ENCODE data around the gene CD48. TPM values are rescaled to one million over a fixed set of nuclear protein-coding genes. Genes with fewer than 3 reads are reported as not detected.

The CD48 gene
- total RNA-seq, 2 experiments from 2014 or later, result 387 to 395 TPM

GRCh38 chr1:160640359-160641123 is 71.1 kb downstream of the CD48 start:
- peaks cover 65% of the 10 kb centered on the region for H3K36me3 Mint-ChIP-seq (ENCODE audit: low read depth)
- H3K27ac Mint-ChIP-seq, result peak overlapping the region; percentile 97
- no peaks in the 10 kb centered on the region for H3K27me3 Mint-ChIP-seq
- peak; percentile 55 for ATAC-seq (ENCODE audit: poor library complexity)
- ChIA-PET POLR2A (interaction anchor here (0.7 to 2.5 kb wide), 12 partner anchors 11 to 156 kb away, joined by 3 to 28 read pairs (median 5); no protein-coding TSS in a partner anchor), CTCF (interaction anchor here (0.8 to 1.8 kb wide), 8 partner anchors 11 to 86 kb away, joined by 3 to 6 read pairs (median 4); no protein-coding TSS in a partner anchor)
- DNase-seq, result peak in 3 of 14 experiments; percentile 51 to 68 (median 62)
- Histone ChIP-seq H3K4me3 (ENCODE audit: low read length) (peak overlapping the region; percentile 69), H3K4me1 (ENCODE audit: insufficient read depth, low read length) (peaks cover 68% of the 10 kb centered on the region), H3K9me3 (ENCODE audit: control insufficient read depth in 1 of 2, insufficient read depth in 1 of 2, low read length in 2 of 2) (no peaks in the 10 kb centered on the region), H3K27me3 (ENCODE audit: control insufficient read depth in 1 of 2, insufficient read depth in 2 of 2, low read length in 2 of 2) (no peaks in the 10 kb centered on the region), H3K27ac (ENCODE audit: low read depth in 1 of 2, low read length in 2 of 2) (peak overlapping the region; percentile 68), H3K36me3 (ENCODE audit: insufficient read depth, low read length) (peaks cover 28% of the 10 kb centered on the region)
- intact Hi-C loops (cut with DNase I, micrococcal nuclease), result no loop called here
- TF ChIP-seq, protein P1, sequence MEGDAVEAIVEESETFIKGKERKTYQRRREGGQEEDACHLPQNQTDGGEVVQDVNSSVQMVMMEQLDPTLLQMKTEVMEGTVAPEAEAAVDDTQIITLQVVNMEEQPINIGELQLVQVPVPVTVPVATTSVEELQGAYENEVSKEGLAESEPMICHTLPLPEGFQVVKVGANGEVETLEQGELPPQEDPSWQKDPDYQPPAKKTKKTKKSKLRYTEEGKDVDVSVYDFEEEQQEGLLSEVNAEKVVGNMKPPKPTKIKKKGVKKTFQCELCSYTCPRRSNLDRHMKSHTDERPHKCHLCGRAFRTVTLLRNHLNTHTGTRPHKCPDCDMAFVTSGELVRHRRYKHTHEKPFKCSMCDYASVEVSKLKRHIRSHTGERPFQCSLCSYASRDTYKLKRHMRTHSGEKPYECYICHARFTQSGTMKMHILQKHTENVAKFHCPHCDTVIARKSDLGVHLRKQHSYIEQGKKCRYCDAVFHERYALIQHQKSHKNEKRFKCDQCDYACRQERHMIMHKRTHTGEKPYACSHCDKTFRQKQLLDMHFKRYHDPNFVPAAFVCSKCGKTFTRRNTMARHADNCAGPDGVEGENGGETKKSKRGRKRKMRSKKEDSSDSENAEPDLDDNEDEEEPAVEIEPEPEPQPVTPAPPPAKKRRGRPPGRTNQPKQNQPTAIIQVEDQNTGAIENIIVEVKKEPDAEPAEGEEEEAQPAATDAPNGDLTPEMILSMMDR (IDR thresholded peaks at IDR 0.05), result no peak
- peak overlapping the region; percentile 79 for H3K4me3 Mint-ChIP-seq
- no peaks in the 10 kb centered on the region for H3K9me3 Mint-ChIP-seq
- peaks cover 97% of the 10 kb centered on the region for H3K4me1 Mint-ChIP-seq (ENCODE audit: low read depth)

GRCh38 chr1:160639652-160640051 is 72.0 kb downstream of the CD48 start:
- POLR2A ChIA-PET, result interaction anchor here (1.0 to 2.5 kb wide), 10 partner anchors 8 to 157 kb away, joined by 3 to 28 read pairs (median 5); partner anchors contain the start of gene CD48
- Mint-ChIP-seq H3K9me3 (no peaks in the 10 kb centered on the region), H3K36me3 (ENCODE audit: low read depth) (peaks cover 64% of the 10 kb centered on the region), H3K27ac (peak overlapping the region; percentile 97), H3K27me3 (no peaks in the 10 kb centered on the region), H3K4me3 (peak overlapping the region; percentile 68), H3K4me1 (ENCODE audit: low read depth) (peaks cover 97% of the 10 kb centered on the region)
- ATAC-seq (ENCODE audit: poor library complexity) (no peak), DNase-seq (peak in 3 of 14 experiments; percentile 52 to 62 (median 59))
- Histone ChIP-seq H3K27me3 (ENCODE audit: control insufficient read depth in 1 of 2, insufficient read depth in 2 of 2, low read length in 2 of 2) (no peaks in the 10 kb centered on the region), H3K9me3 (ENCODE audit: control insufficient read depth in 1 of 2, insufficient read depth in 1 of 2, low read length in 2 of 2) (no peaks in the 10 kb centered on the region), H3K4me3 (ENCODE audit: low read length) (peak overlapping the region; percentile 27), H3K36me3 (ENCODE audit: insufficient read depth, low read length) (peaks cover 35% of the 10 kb centered on the region), H3K4me1 (ENCODE audit: insufficient read depth, low read length) (peaks cover 77% of the 10 kb centered on the region), H3K27ac (ENCODE audit: low read depth in 1 of 2, low read length in 2 of 2) (peak overlapping the region; percentile 71 to 72)
- TF ChIP-seq, protein P1 (IDR thresholded peaks at IDR 0.05), result no peak
- intact Hi-C loops (cut with DNase I, micrococcal nuclease), result loop anchor here in 1 of 2 experiments (5.0 kb wide), 1 partner anchor 68 kb away; no protein-coding TSS in a partner anchor
- CTCF ChIA-PET, result interaction anchor here (1.0 to 1.8 kb wide), 4 partner anchors 15 to 26 kb away, joined by 3 to 6 read pairs (median 4); no protein-coding TSS in a partner anchor

GRCh38 chr1:160638926-160639325 is 72.7 kb downstream of the CD48 start:
- TF ChIP-seq, protein P1 (IDR thresholded peaks at IDR 0.05), result no peak
- Histone ChIP-seq H3K27me3 (ENCODE audit: control insufficient read depth in 1 of 2, insufficient read depth in 2 of 2, low read length in 2 of 2) (no peaks in the 10 kb centered on the region), H3K9me3 (ENCODE audit: control insufficient read depth in 1 of 2, insufficient read depth in 1 of 2, low read length in 2 of 2) (no peaks in the 10 kb centered on the region), H3K4me1 (ENCODE audit: insufficient read depth, low read length) (peaks cover 84% of the 10 kb centered on the region), H3K36me3 (ENCODE audit: insufficient read depth, low read length) (peaks cover 42% of the 10 kb centered on the region), H3K4me3 (ENCODE audit: low read length) (peak overlapping the region; percentile 27), H3K27ac (ENCODE audit: low read depth in 1 of 2, low read length in 2 of 2) (peak overlapping the region; percentile 71 to 72)
- Mint-ChIP-seq H3K4me1 (ENCODE audit: low read depth) (peaks cover 97% of the 10 kb centered on the region), H3K4me3 (peak overlapping the region; percentile 86), H3K9me3 (no peaks in the 10 kb centered on the region), H3K36me3 (ENCODE audit: low read depth) (peaks cover 64% of the 10 kb centered on the region), H3K27ac (peak overlapping the region; percentile 97), H3K27me3 (no peaks in the 10 kb centered on the region)
- ChIA-PET CTCF (interaction anchor here (1.8 kb wide), 1 partner anchor 20 kb away, joined by 6 read pairs; no protein-coding TSS in a partner anchor), POLR2A (interaction anchor here (1.0 to 2.5 kb wide), 4 partner anchors 8 to 158 kb away, joined by 3 to 28 read pairs (median 4); partner anchors contain the start of gene CD48)
- intact Hi-C loops (cut with DNase I, micrococcal nuclease), result loop anchor here in 1 of 2 experiments (1.0 to 5.0 kb wide), 3 partner anchors 8 to 68 kb away; partner anchors contain the start of gene SLAMF1
- ATAC-seq (ENCODE audit: poor library complexity) (no peak), DNase-seq (no peak)

Measured in CD4-positive, alpha-beta T cell (primary cell).